ENCODE measurements around the gene ANKFN1.

GRCh38 chr17:56558088-56558487 is 404.8 kb downstream of the ANKFN1 start:
- TF ChIP-seq GATA2 (IDR thresholded peaks at IDR 0.05; ENCODE audit: low read depth, low read length) = no peak
- TF ChIP-seq GATA3 (IDR thresholded peaks at IDR 0.05; ENCODE audit: low read depth, low read length) = no peak

All from SH-SY5Y (cell line).